Ovary (tissue), 9 donors: ENCODE results near the gene GDF2. TPM values are rescaled to one million over a fixed set of nuclear protein-coding genes. Genes with fewer than 3 reads are reported as not detected.

Experiments used
- DNase-seq, 5 donors: peaks; one replicate each; pipeline ENCODE4 v3.0.0-alpha.2; 2019 to 2020
- H3K27ac ChIP-seq, 2 donors: fragments of 200-600 bp; one replicate each; pipeline versions ENCODE4 v1.5.1 to v1.8.0; 2019 to 2022
- H3K27me3 ChIP-seq: fragments of 200-600 bp; one replicate; pipeline ENCODE4 v1.8.0; 2022
- H3K36me3 ChIP-seq: fragments of 200-600 bp; sonication (generic); one replicate; pipeline ENCODE4 v1.5.1; 2019
- H3K4me1 ChIP-seq: one replicate; pipeline ENCODE4 v1.8.1; 2013; ENCODE audit warnings: mild to moderate bottlenecking, moderate library complexity; ENCODE audit not compliant: insufficient read depth
- H3K4me3 ChIP-seq: fragments of 200-600 bp; sonication (generic); one replicate; pipeline ENCODE4 v1.5.1; 2017
- H3K9me3 ChIP-seq, 2 donors: fragments of 200-600 bp in 1 of 2; sonication (generic) in 1 of 2; one replicate each; pipeline versions ENCODE4 v1.5.1 to v1.8.1; 2013 to 2019; ENCODE audit warnings: mild to moderate bottlenecking in 1 of 2, moderate library complexity in 1 of 2
- CTCF ChIP-seq, 3 donors: fragments of 450-650 bp in 2 of 3; fragments of 200-600 bp in 1 of 3; IDR thresholded peaks; one replicate each; pipeline versions ENCODE4 v1.5.1 to v1.8.0; 2016 to 2022; ENCODE audit warnings: antibody characterized with exemption in 3 of 3, mild to moderate bottlenecking in 1 of 3
- EP300 ChIP-seq: sonication (generic); formaldehyde crosslinking; IDR thresholded peaks from one replicate; pipeline ENCODE4 v1.6.1; 2017; ENCODE audit warnings: antibody characterized with exemption
- POLR2A ChIP-seq: fragments of 450-650 bp; IDR thresholded peaks from one replicate; pipeline ENCODE4 v1.6.1; 2017; ENCODE audit warnings: antibody characterized with exemption, mild to moderate bottlenecking, moderate library complexity
- WGBS, 3 donors: extraction: QIAGEN DNeasy Blood & Tissue Kit in 1 of 3; methylation state at CpG; one replicate each; pipeline versions ENCODE4 v1.1.5 to v1.1.7; 2013 to 2017; 5-methylcytosine and 5-hydroxymethylcytosine counted together
- intact Hi-C, 4 donors: fragments of 100-400 bp; cut with DNase I; formaldehyde crosslinking; loops; one replicate each; pipeline versions ENCODE4 v1.11.0 to v1.15.1; 2022 to 2023
- polyA plus RNA-seq, 2 donors: library from polyadenylated mRNA; stranded (reverse); fragments of 200-250 nt in 1 of 2; fragments of 350-450 nt in 1 of 2; fragmentation: Illumina TruSeq in 1 of 2; extraction: RNeasy Lipid Tissue Mini Kit (QIAGEN cat#74804) in 1 of 2; gene quantifications; one replicate each; pipeline ENCODE4 v1.2.3, GENCODE V29; 2013 to 2014
- total RNA-seq, 7 donors: library from RNA; depleted of rRNA in 2 of 7; stranded (reverse); fragments of >200 nt in 2 of 7; fragmentation: NEBNext Ultra II Directional in 3 of 7; extraction: Animal tissue kit (Norgen Biotek cat#: 25700) in 3 of 7; gene quantifications; one replicate each; pipeline versions ENCODE4 v1.1.0 to v1.2.4, GENCODE V29; 2016 to 2023
- donor health status: DM: no; HTN: no; CAD: no; lungs with moderate emphysema.
- donor health status: DM: no; HTN: no; CAD: no.
- donor health status: Bipolar disorder and iron deficiency.
- donor health status: DM: yes; HTN: yes; CAD: no.
- donor health status: DM: no; HTN: no; CAD: no.
- donor health status: DM: yes; HTN: yes; CAD: no.

Gene GDF2
- total and polyA plus RNA-seq, 9 donors, result not detected

- no peak for DNase-seq
- intact Hi-C loops, result no loop called here
- 79 to 85% (median 85%) methylated on average over 15 of the region's 15 CpGs for WGBS, 3 donors
- Histone ChIP-seq H3K27me3 (no peaks in the 10 kb centered on the region), H3K4me1 (no peaks in the 10 kb centered on the region), H3K9me3 (no peaks in the 10 kb centered on the region), H3K4me3 (no peak overlapping the region), H3K36me3 (no peaks in the 10 kb centered on the region), H3K27ac (no peak overlapping the region)
- no peak for TF ChIP-seq EP300
- TF ChIP-seq CTCF (IDR thresholded peaks at IDR 0.05), result no peak
- no peak for TF ChIP-seq POLR2A
Measured at GRCh38 chr10:47278152-47278473, 44.1 kb upstream of the GDF2 start.

GRCh38 chr10:47278720-47279119, 43.5 kb upstream of the GDF2 start:
- no peaks in the 10 kb centered on the region for H3K4me1 ChIP-seq
- no peak overlapping the region for H3K27ac ChIP-seq
- H3K4me3 ChIP-seq, result no peak overlapping the region
- no peaks in the 10 kb centered on the region for H3K36me3 ChIP-seq
- intact Hi-C loops, result no loop called here
- WGBS, 3 donors, result 64 to 81% (median 81%) methylated on average over 3 of the region's 3 CpGs
- no peaks in the 10 kb centered on the region for H3K27me3 ChIP-seq
- DNase-seq, result no peak
- TF ChIP-seq CTCF (IDR thresholded peaks at IDR 0.05) (no peak), EP300 (no peak), POLR2A (no peak)
- H3K9me3 ChIP-seq, result no peaks in the 10 kb centered on the region

GRCh38 chr10:47279276-47279675, 43.0 kb upstream of the GDF2 start:
- intact Hi-C loops, result no loop called here
- Histone ChIP-seq H3K4me3 (no peak overlapping the region), H3K27me3 (no peaks in the 10 kb centered on the region), H3K36me3 (no peaks in the 10 kb centered on the region), H3K27ac (no peak overlapping the region), H3K9me3 (no peaks in the 10 kb centered on the region), H3K4me1 (no peaks in the 10 kb centered on the region)
- TF ChIP-seq EP300 (no peak), CTCF (IDR thresholded peaks at IDR 0.05) (no peak), POLR2A (no peak)
- no peak for DNase-seq
- 77 to 87% (median 87%) methylated on average over 2 of the region's 2 CpGs for WGBS, 3 donors

GRCh38 chr10:47282005-47282656, 40.1 kb upstream of the GDF2 start:
- intact Hi-C loops, result no loop called here
- H3K4me3 ChIP-seq, result no peak overlapping the region
- 72 to 83% (median 75%) methylated on average over 6 of the region's 6 CpGs for WGBS, 3 donors
- H3K36me3 ChIP-seq, result no peaks in the 10 kb centered on the region
- H3K27ac ChIP-seq, result no peak overlapping the region
- H3K4me1 ChIP-seq, result no peaks in the 10 kb centered on the region
- TF ChIP-seq EP300 (no peak), CTCF (IDR thresholded peaks at IDR 0.05) (no peak), POLR2A (no peak)
- H3K9me3 ChIP-seq, result no peaks in the 10 kb centered on the region
- no peak for DNase-seq
- H3K27me3 ChIP-seq, result no peaks in the 10 kb centered on the region
